ENCODE data around the gene CYP2A7. TPM values are rescaled to one million over a fixed set of nuclear protein-coding genes. Genes with fewer than 3 reads are reported as not detected.
"Not testable (repeated sequence)": the region's sequence is repeated elsewhere in the genome, so short reads cannot be mapped to it uniquely, and the experiment has no call there.

CYP2A7 gene
- total and polyA plus RNA-seq, 9 of the 15 experiments (the other 6 are each of a cell fraction or from before 2014, with no cell fraction given) = 0.22 TPM; not detected in 8

- TF ChIP-seq REST (IDR thresholded peaks at IDR 0.05; ENCODE audit: borderline replicate concordance) = peak; percentile 43; the same call in 1 of the 2 replicates
- no peak for TF ChIP-seq REST (CRISPR knock-in tag; IDR thresholded peaks at IDR 0.05; ENCODE audit: low read depth)
Observed at GRCh38 chr19:40858109-40858508, 23.9 kb downstream of the CYP2A7 start (continued).

GRCh38 chr19:40852467-40853152 lies 29.4 kb downstream of the CYP2A7 start:
- POLR2A ChIA-PET; H3K4me1 ChIP-seq (replicated peaks in 1 of 2; ENCODE audit: control insufficient read depth in 2 of 2, insufficient read depth in 2 of 2, low read length in 2 of 2); ATAC-seq; in situ Hi-C loops (cut with MboI); CTCF ChIA-PET (ENCODE audit: low intra/inter-chr PET ratio); BruUV-seq (replicated peaks); H3K9me3 ChIP-seq (replicated peaks; ENCODE audit: control insufficient read depth, insufficient read depth, low read depth, low read length); intact Hi-C loops (cut with micrococcal nuclease); H3K9me1 ChIP-seq (ENCODE audit: control insufficient read depth, insufficient read depth, low read length); FAIRE-seq; H3K27me3 ChIP-seq (ENCODE audit: control insufficient read depth in 2 of 2, insufficient read depth in 2 of 2, low read length in 2 of 2); H2AFZ ChIP-seq (ENCODE audit: low read depth, low read length); DNase-seq (ENCODE audit: extremely low read depth in 1 of 4, low spot score in 3 of 4); H3K79me2 ChIP-seq (ENCODE audit: control insufficient read depth, insufficient read depth, low read length); H3K27ac ChIP-seq (ENCODE audit: extremely low read depth, low read depth, low read length); H3K9ac ChIP-seq (ENCODE audit: insufficient read depth in 1 of 2, low read depth in 2 of 2, low read length in 2 of 2); H3K36me3 ChIP-seq (ENCODE audit: control insufficient read depth, insufficient read depth, low read length); H3K4me3 ChIP-seq; H3K4me2 ChIP-seq (ENCODE audit: insufficient read depth, low read length); H4K20me1 ChIP-seq (replicated peaks; ENCODE audit: control insufficient read depth, insufficient read depth, low read length): not testable (repeated sequence)
- WGBS (ENCODE audit: insufficient coverage, low coverage, missing lambda C conversion rate) = 0% methylated on average over 2 of the region's 3 CpGs

GRCh38 chr19:40850277-40850676 lies 31.8 kb downstream of the CYP2A7 start, which contains the start of gene CYP2A6:
TSS of gene CYP2A6 (minus strand) at chr19:40850447. CDS start at chr19:40850426, 21 bp downstream.
- not testable (repeated sequence) for H3K79me2 ChIP-seq (ENCODE audit: control insufficient read depth, insufficient read depth, low read length); H3K4me2 ChIP-seq (ENCODE audit: insufficient read depth, low read length)

More at GRCh38 chr19:40850277-40850676, 31.8 kb downstream of the CYP2A7 start, which contains the start of gene CYP2A6:
- H3K9ac ChIP-seq (ENCODE audit: insufficient read depth in 1 of 2, low read depth in 2 of 2, low read length in 2 of 2); H3K9me1 ChIP-seq (ENCODE audit: control insufficient read depth, insufficient read depth, low read length); H2AFZ ChIP-seq (ENCODE audit: low read depth, low read length); H3K36me3 ChIP-seq (ENCODE audit: control insufficient read depth, insufficient read depth, low read length); H3K4me1 ChIP-seq (replicated peaks in 1 of 2; ENCODE audit: control insufficient read depth in 2 of 2, insufficient read depth in 2 of 2, low read length in 2 of 2); H3K27ac ChIP-seq (ENCODE audit: extremely low read depth, low read depth, low read length); intact Hi-C loops (cut with micrococcal nuclease); ATAC-seq; CTCF ChIA-PET (ENCODE audit: low intra/inter-chr PET ratio); H4K20me1 ChIP-seq (replicated peaks; ENCODE audit: control insufficient read depth, insufficient read depth, low read length); in situ Hi-C loops (cut with MboI); POLR2A ChIA-PET; H3K9me3 ChIP-seq (replicated peaks; ENCODE audit: control insufficient read depth, insufficient read depth, low read depth, low read length); H3K27me3 ChIP-seq (ENCODE audit: control insufficient read depth in 2 of 2, insufficient read depth in 2 of 2, low read length in 2 of 2); BruUV-seq (replicated peaks); H3K4me3 ChIP-seq; FAIRE-seq; DNase-seq (ENCODE audit: extremely low read depth in 1 of 4, low spot score in 3 of 4): not testable (repeated sequence)
- 29% methylated on average over 3 of the region's 3 CpGs for WGBS (ENCODE audit: insufficient coverage, low coverage, missing lambda C conversion rate)
